ENCODE results near the gene PLK3. TPM values are rescaled to one million over a fixed set of nuclear protein-coding genes. Genes with fewer than 3 reads are reported as not detected.

PLK3 gene
- total RNA-seq, 1 donor from 2014 or later = 93.2 TPM

GRCh38 chr1:44849575-44850132, 49.5 kb downstream of the PLK3 start:
- intact Hi-C loops (cut with micrococcal nuclease) = no loop called here

DNA sequence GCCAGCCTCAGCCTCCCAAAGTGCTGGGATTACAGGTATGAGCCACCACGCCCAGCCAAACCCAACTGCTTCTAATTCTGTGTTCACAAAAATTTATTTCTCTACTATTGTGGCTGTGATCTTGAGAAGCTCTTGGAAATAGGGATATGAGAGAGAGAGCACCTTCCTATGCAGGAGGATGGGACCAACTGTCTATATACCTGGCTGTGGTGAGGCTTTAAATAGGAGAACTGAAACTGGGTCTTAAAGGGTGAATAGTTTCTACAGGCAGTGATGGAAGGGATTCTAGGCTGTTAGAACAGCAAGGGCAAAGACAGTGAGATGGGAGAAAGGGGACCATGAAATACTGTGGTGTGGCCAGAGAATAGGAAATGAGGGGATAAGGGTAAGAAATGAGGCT, 51.1 kb downstream of the PLK3 start:
- intact Hi-C loops (cut with micrococcal nuclease) = no loop called here

GRCh38 chr1:44853201-44853600, 53.0 kb downstream of the PLK3 start:
- intact Hi-C loops (cut with micrococcal nuclease) = no loop called here

DNA sequence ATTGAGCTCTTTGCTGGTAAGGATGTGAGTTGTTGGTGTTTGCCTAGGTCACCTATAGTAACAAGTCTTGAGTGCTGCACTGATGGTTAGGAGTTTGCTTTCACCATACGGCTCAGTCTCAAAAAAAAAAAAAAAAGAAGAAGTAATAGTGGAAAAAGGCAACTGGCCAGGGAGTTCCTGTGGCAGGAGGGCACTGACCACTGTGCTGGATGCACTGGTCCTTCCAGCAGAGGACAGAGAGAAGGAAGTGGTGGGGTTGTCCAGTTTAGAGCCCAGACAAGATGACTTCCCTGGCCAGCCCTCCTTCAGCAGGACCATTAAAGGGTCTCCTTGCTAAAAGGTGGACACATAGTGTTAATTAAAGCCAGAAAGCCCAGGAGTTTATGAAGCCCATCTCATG, 54.8 kb downstream of the PLK3 start:
- intact Hi-C loops (cut with micrococcal nuclease) = no loop called here

Other genes with a start within 250 kb of the PLK3 start
- 3.3 and 3.8 TPM in 2 replicates for gene TMEM53, start 125.9 kb upstream of the PLK3 start, total RNA-seq
- gene ARMH1, start 125.7 kb upstream of the PLK3 start, total RNA-seq = 35.7 and 39.3 TPM in 2 replicates
- not detected in 2 replicates for gene RNU5D-1, start 69.2 kb upstream of the PLK3 start, total RNA-seq
- gene KIF2C, start 60.5 kb upstream of the PLK3 start, total RNA-seq = 70.5 and 74.9 TPM in 2 replicates
- gene RPS8, start 24.8 kb upstream of the PLK3 start, total RNA-seq = 1,696 and 1,713 TPM in 2 replicates
- gene BEST4, start 12.2 kb upstream of the PLK3 start, total RNA-seq = 0.32 and 0.49 TPM in 2 replicates
- 0.46 and 0.49 TPM in 2 replicates for gene DYNLT4, start 7.0 kb downstream of the PLK3 start, total RNA-seq
- 11.9 and 15.0 TPM in 2 replicates for gene BTBD19, start 8.1 kb downstream of the PLK3 start, total RNA-seq
- gene PTCH2, start 42.9 kb downstream of the PLK3 start, total RNA-seq = 0.98 and 1.3 TPM in 2 replicates
- gene EIF2B3, start 186.2 kb downstream of the PLK3 start, total RNA-seq = 26.6 and 31.6 TPM in 2 replicates
- gene HECTD3, start 210.9 kb downstream of the PLK3 start, total RNA-seq = 44.6 and 45.6 TPM in 2 replicates
- gene UROD, start 211.9 kb downstream of the PLK3 start, total RNA-seq = 71.1 and 75.2 TPM in 2 replicates